HG02870 (cell line): ENCODE data around the gene HCN2.

ENCODE experiments used
- ATAC-seq: cut with Tn5 transposase; IDR thresholded peaks from one replicate; pipeline ENCODE4 v1.9.1; 2021; ENCODE audit warnings: mild to moderate bottlenecking, moderate library complexity; ENCODE audit not compliant: unreplicated experiment

The HCN2 gene

GRCh38 chr19:633786-634639 is 44.3 kb downstream of the HCN2 start:
- no peak for ATAC-seq

- ATAC-seq = no peak
These were observed 45.4 kb downstream of the HCN2 start for GRCh38 chr19:634975-635652.

DNA sequence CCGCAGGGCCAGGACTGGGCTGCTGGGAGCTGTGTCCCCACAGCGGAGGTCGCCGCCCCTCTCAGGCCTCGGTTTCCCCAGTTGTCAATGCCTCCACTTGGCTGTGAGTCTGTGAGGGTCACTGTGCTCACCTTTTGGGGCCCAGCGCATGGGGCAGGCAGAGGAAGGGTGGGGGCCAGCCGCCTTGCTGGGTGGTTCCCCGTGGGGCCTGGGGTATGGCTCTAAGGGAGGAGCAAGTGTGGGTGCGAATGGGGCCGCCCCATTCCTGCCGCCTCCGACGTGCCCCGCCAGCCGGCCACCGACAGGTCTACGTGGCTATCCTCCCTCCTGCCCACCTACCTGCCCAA is 49.2 kb downstream of the HCN2 start:
- no peak for ATAC-seq

DNA sequence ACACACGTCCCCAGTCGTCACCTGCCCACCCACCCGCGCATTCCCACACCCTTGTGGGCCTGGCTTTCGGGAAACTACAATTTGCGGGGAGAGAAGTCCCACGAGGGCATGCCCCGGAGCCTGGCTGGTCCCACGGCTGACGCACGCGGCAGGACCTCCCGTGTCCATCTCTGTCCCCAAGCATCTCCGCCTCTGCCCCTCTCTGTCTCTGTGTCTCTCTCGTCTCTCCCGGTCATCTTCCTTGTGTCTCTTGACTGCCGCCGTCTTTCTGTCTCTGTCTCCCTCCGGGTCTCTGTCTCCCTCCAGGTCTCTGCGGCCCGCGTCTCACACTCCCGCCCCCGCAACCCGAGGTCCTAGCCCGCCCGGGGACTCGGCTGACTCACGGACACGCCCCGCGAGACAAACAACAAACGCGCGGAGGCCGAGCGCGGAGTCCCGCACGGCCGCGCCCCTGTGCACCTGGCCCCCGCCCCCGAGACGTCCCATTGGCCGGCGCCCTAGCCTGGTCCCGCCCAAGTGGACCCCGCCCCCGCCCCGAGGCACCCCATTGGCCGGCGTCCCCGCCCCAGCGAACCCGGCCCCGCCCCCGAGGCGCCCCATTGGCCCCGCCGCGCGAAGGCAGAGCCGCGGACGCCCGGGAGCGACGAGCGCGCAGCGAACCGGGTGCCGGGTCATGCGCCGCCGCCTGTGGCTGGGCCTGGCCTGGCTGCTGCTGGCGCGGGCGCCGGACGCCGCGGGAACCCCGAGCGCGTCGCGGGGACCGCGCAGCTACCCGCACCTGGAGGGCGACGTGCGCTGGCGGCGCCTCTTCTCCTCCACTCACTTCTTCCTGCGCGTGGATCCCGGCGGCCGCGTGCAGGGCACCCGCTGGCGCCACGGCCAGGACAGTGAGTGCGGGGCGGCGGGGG is 49.8 kb downstream of the HCN2 start, which contains the start of gene FGF22:
TSS of gene FGF22 (plus strand) at position 627 of the 908 bp plus-strand sequence. CDS start at position 674, 47 bp downstream.
- no peak for ATAC-seq

DNA sequence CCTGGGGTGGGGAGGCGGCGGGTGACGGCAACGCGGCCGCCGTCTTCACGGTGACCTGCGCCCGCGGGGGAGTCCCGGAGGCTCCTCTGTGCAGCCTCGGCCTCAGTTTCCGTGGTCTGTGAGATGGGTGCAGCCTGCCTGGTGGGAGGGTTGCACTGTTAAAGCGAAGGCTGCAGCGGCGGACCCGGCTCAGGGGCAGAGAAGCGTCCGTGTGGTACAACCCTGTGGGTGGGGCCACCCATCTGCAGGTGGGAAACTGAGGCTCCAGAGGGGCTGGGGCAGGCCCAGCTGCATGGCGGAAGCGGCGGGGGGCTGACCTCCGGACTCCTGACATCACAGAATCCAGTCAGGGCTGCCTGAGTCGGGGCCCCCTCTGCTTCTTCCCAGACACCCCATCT is 50.5 kb downstream of the HCN2 start:
- ATAC-seq = no peak

- no peak for ATAC-seq
These were observed 51.0 kb downstream of the HCN2 start for GRCh38 chr19:640606-641189.

- ATAC-seq = no peak
These were observed 52.0 kb downstream of the HCN2 start for GRCh38 chr19:641702-642101.

GRCh38 chr19:642767-643727 is 53.4 kb downstream of the HCN2 start:
- ATAC-seq = no peak

GRCh38 chr19:643736-644135 is 54.1 kb downstream of the HCN2 start:
- no peak for ATAC-seq

- ATAC-seq = no peak
These were observed 54.7 kb downstream of the HCN2 start for GRCh38 chr19:644363-644762.

DNA sequence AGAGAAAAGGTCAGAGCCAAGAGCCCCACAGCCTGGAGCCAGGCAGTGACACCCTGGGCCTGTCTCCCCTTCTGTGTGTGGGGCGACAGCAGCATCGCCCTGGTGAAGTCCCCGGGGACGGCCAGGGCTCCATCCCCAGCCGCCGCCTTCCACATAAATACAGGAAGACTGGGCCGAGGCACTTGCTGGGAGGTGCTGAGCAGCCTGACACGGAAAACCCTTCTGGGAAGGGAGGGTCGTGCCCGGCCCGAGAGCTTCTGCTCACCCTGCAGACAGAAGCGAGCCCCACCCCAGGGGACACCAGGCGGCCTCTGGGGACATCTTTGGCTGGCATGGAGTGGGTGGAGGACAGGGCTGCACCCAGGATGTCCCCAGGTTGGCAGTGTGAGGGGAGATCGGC is 55.1 kb downstream of the HCN2 start:
- ATAC-seq = no peak

DNA sequence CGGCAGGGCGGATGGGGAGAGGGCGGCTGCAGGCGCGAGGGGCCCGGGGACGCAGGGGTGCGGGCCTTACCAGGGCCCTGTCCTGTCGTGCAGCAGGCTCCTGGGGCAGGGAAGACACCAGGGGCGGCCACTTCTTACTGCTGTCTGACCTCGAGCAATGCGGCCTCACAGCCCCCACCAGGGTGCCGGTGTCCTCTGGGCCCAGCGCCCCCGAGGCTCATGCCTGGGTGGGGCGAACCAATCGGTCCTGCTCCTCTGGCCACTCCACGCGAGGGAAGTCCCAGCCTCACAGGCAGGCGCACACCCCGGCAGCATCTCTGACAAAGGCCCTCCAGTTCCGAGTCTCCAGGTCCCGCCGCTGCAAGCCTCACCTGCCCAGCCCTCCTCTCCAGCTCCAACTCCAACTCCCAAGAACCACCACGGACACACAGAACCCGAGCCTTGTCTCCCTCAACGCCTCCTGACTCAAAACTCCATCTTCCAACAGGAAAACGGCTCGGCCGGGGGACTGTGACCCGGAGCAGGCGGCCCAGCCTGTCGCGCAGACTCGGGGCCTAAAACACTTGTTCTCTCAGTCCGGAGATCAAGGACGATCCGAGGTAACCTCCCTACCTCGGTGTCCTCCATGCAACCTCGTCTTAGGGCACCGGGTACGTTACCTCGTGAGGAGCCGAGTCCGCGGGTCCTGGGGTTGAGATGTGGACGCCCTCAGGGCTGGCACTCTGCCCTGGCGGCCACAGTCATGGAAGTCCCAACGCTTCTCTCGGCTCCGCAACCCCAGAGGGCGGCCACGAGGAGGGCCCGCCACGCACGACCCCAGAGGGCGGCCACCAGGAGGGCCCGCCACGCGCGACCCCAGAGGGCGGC is 56.5 kb downstream of the HCN2 start:
- no peak for ATAC-seq

DNA sequence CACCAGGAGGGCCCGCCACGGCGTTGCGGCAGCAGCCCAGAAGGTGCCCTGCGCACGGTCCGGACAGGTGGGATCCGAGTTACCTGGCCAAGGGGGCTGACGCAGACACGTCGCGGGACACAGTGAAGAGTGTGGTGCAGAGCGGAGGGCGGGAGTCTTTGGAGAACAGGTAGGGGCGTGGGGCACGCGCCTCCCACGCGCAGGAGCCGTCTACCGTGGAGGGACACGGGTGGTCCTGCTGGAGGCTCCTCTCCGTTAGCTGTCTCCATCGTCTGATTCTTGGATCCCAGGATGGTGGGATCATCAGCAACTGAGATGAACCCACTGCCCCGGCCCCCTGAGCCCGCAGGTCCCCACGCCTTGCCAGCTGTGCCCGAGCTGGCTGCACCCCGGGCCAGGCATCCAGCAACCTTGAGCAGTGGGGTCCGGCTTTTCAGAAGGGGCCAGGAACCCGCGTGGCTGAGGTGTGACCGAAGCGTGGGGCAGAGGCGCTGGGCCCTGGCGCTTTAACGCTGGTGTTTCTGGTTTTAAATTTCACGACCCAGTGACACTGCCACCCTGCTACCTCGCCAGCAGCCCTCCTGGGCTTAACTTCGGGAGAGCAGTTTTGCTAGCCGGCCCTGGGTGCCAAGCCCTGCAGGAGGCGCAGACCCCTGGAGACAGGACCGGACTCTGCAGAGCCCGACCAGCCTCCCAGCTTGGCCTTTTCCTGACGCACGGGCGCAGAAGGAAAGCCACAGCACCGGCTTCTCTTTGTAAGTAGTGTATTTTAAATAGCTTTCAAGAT is 57.3 kb downstream of the HCN2 start:
- no peak for ATAC-seq

DNA sequence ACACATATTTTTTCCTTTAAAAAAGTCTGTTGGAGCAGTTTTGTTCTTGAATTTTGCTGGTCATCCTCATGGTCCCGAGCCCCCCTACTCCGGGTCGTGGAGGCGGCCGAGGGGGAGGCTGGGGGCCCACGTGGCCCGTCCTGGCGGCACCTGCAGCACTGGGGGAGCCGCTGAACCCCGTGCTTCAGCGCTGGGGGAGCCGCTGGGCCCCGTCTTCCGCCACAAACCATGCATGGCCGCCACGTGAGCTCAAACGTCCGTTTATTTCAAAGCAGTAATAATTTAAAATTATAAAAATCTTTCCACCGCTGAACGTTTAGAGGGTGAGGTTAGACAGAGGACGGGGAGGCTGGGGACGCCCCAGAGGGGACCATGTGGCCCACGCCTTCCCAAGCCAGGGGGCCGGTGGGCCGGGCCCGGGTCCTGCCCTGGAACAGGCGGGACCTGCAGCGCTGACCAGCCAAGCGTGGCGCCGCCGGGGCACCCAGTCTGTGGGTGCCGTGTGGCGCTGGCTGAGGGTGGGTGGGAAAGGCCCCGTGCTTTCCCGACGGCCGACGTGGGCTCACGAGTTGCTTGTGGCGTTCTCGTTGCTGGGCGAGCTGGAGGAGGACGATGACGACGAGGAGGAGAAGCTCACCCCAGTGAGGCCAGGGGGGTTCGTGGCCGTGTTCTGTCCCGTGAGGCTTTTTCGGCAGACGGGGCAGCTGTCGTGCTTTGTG is 58.0 kb downstream of the HCN2 start:
- no peak for ATAC-seq

GRCh38 chr19:648305-648704 is 58.6 kb downstream of the HCN2 start:
- ATAC-seq = no peak

DNA sequence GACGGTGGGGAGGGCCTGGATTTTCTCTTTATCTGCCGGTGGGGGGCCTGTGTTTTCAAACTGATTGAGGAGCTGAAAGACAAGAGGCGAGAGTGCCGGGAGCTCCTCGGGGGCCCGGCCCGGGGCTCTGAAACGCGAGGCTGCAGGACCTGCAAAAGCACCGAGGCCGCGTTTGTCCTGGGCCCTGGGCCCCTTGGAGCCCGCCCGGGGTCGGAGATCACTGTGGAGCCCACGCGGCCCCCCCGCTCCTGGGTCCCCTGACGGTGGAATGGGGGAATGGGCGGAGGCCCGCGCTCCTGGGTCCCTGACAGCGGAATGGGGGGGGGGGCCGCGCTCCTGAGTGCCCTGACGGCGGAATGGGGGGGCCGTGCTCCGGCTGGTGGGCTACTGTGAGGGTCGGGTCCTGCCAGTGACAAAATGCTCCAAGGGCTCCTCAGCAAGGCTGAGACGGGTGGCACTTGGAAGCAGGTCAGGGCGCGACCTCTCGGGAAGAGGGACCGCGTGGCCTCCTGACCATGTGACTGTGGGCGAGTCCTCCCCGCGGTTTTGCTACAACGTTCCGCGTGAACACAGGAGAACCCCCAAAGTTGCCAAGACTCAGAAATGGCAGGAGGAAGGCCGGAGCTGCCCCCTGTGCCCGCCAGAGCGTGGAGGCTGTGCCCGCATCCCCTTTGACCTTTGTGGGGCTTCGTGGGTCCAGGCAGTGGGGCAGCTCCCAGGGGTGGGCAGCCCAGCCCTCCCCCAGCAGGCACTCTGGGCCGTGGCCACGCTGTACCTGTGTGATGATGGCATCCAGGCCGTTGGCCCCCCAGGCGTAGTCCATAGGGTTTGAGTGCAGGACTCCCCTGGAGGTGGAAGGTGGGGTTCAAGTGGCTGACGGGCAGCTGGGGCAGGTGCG is 59.5 kb downstream of the HCN2 start:
- ATAC-seq = no peak
